WTC11 (cell line): ENCODE results near the gene PTX4. TPM values are rescaled to one million over a fixed set of nuclear protein-coding genes. Genes with fewer than 3 reads are reported as not detected.

Experiments
- ATAC-seq: fragments of 200-7000 bp; cut with Tn5 transposase; 2 replicates; pipeline ENCODE4 v1.10.0; 2021; ENCODE audit warnings: mild to moderate bottlenecking, moderate library complexity
- CTCF ChIA-PET: fragments of 300-600 bp; sonication (Branson Sonifier 250); formaldehyde crosslinking; loops from one replicate; lab custom pipeline; 2021; ENCODE audit warnings: antibody characterized with exemption; lab: Charles Lee
- POLR2A ChIA-PET: fragments of 350-600 bp; sonication (Branson Sonifier 250); formaldehyde crosslinking; loops from one replicate; lab custom pipeline; 2021; ENCODE audit warnings: antibody characterized with exemption; lab: Charles Lee
- DNase-seq: peaks from one replicate; pipeline ENCODE4 v3.0.0; 2021; ENCODE audit warnings: low spot score
- H3K27ac Mint-ChIP-seq: 2 replicates; pipeline ENCODE4 v1.8.0; 2021; ENCODE audit warnings: mixed read lengths
- H3K27me3 Mint-ChIP-seq: 2 replicates; pipeline ENCODE4 v1.8.0; 2021; ENCODE audit warnings: low read depth, mild to moderate bottlenecking, moderate library complexity, mixed read lengths
- H3K36me3 Mint-ChIP-seq: 2 replicates; pipeline ENCODE4 v1.8.0; 2021; ENCODE audit warnings: mixed read lengths
- H3K4me1 Mint-ChIP-seq: 2 replicates; pipeline ENCODE4 v1.8.0; 2022; ENCODE audit warnings: mixed read lengths
- H3K4me3 Mint-ChIP-seq: 2 replicates; pipeline ENCODE4 v1.8.0; 2021; ENCODE audit warnings: mild to moderate bottlenecking, moderate library complexity, mixed read lengths
- H3K9me3 Mint-ChIP-seq: 2 replicates; pipeline ENCODE4 v1.8.0; 2021; ENCODE audit warnings: mixed read lengths
- AR ChIP-seq: fragments of 250-450 bp; sonication (Bioruptor Pico); IDR thresholded peaks from 2 replicates; pipeline ENCODE4 v1.9.0; 2021; ENCODE audit warnings: mild to moderate bottlenecking
- CBFB ChIP-seq: sonication (generic); formaldehyde crosslinking; IDR thresholded peaks from 2 replicates; pipeline ENCODE4 v1.8.1; 2022; ENCODE audit warnings: mild to moderate bottlenecking, low read depth, missing genetic modification reagents
- CDX4 ChIP-seq: fragments of 250-450 bp; sonication (Bioruptor Pico); IDR thresholded peaks from 2 replicates; pipeline ENCODE4 v1.9.0; 2021; ENCODE audit warnings: moderate library complexity, mild to moderate bottlenecking, inconsistent platforms, borderline replicate concordance
- CREM ChIP-seq: sonication (generic); formaldehyde crosslinking; IDR thresholded peaks from 2 replicates; pipeline ENCODE4 v1.8.1; 2022; ENCODE audit warnings: mild to moderate bottlenecking, missing genetic modification reagents, moderate library complexity
- E2F4 ChIP-seq: sonication (generic); formaldehyde crosslinking; IDR thresholded peaks from 2 replicates; pipeline ENCODE4 v1.8.1; 2022; ENCODE audit warnings: low read depth, mild to moderate bottlenecking, moderate library complexity, missing genetic modification reagents, borderline replicate concordance
- EMX1 ChIP-seq: fragments of 250-450 bp; sonication (Bioruptor Pico); IDR thresholded peaks from 2 replicates; pipeline ENCODE4 v1.8.0; 2021; ENCODE audit warnings: mild to moderate bottlenecking
- ETV6 ChIP-seq: sonication (generic); formaldehyde crosslinking; IDR thresholded peaks from 2 replicates; pipeline ENCODE4 v1.8.1; 2022; ENCODE audit warnings: mild to moderate bottlenecking, missing genetic modification reagents
- GRHL2 ChIP-seq: fragments of 250-450 bp; sonication (Bioruptor Pico); IDR thresholded peaks from 2 replicates; pipeline ENCODE4 v1.8.0; 2022; ENCODE audit warnings: mild to moderate bottlenecking, moderate library complexity; ENCODE audit not compliant: insufficient replicate concordance, severe bottlenecking
- HMGXB4 ChIP-seq: sonication (generic); formaldehyde crosslinking; IDR thresholded peaks from 2 replicates; pipeline ENCODE4 v1.8.1; 2023; ENCODE audit warnings: mild to moderate bottlenecking, moderate library complexity, missing genetic modification reagents
- MXD4 ChIP-seq: fragments of 250-450 bp; sonication (Bioruptor Pico); IDR thresholded peaks from 2 replicates; pipeline ENCODE4 v1.8.0; 2021; ENCODE audit warnings: mild to moderate bottlenecking, moderate library complexity, borderline replicate concordance
- MYBL2 ChIP-seq: sonication (generic); formaldehyde crosslinking; IDR thresholded peaks from 2 replicates; pipeline ENCODE4 v1.8.1; 2023; ENCODE audit warnings: mild to moderate bottlenecking, moderate library complexity, missing genetic modification reagents
- NFE2L1 ChIP-seq: sonication (generic); formaldehyde crosslinking; IDR thresholded peaks from 2 replicates; pipeline ENCODE4 v1.8.1; 2023; ENCODE audit warnings: missing genetic modification reagents
- NFYB ChIP-seq: sonication (generic); formaldehyde crosslinking; conservative IDR thresholded peaks from 2 replicates; pipeline ENCODE4 v1.8.0; 2022; ENCODE audit warnings: low read depth, missing genetic modification reagents
- NR2C2 ChIP-seq: sonication (generic); formaldehyde crosslinking; IDR thresholded peaks from 2 replicates; pipeline ENCODE4 v1.8.0; 2022; ENCODE audit warnings: mild to moderate bottlenecking, missing genetic modification reagents
- PRRX2 ChIP-seq: fragments of 250-450 bp; sonication (Bioruptor Pico); IDR thresholded peaks from 2 replicates; pipeline ENCODE4 v1.8.0; 2021; ENCODE audit warnings: mild to moderate bottlenecking
- RORB ChIP-seq: fragments of 250-450 bp; sonication (Bioruptor Pico); IDR thresholded peaks from 2 replicates; pipeline ENCODE4 v1.9.0; 2021; ENCODE audit warnings: mild to moderate bottlenecking
- SOX15 ChIP-seq: fragments of 250-450 bp; sonication (Bioruptor Pico); IDR thresholded peaks from 2 replicates; pipeline ENCODE4 v1.9.0; 2021; ENCODE audit warnings: mild to moderate bottlenecking
- TEAD4 ChIP-seq: sonication (generic); formaldehyde crosslinking; IDR thresholded peaks from 2 replicates; pipeline ENCODE4 v1.8.0; 2022; ENCODE audit warnings: mild to moderate bottlenecking, missing genetic modification reagents
- USF1 ChIP-seq: sonication (generic); formaldehyde crosslinking; IDR thresholded peaks from 2 replicates; pipeline ENCODE4 v1.8.0; 2022; ENCODE audit warnings: mild to moderate bottlenecking, missing genetic modification reagents
- ZBTB43 ChIP-seq: sonication (generic); formaldehyde crosslinking; IDR thresholded peaks from 2 replicates; pipeline ENCODE4 v1.8.1; 2023; ENCODE audit warnings: mild to moderate bottlenecking, missing genetic modification reagents
- ZNF263 ChIP-seq: sonication (generic); formaldehyde crosslinking; IDR thresholded peaks from 2 replicates; pipeline ENCODE4 v1.8.1; 2022; ENCODE audit warnings: low read depth, mild to moderate bottlenecking, moderate library complexity, missing genetic modification reagents
- ZNF416 ChIP-seq: fragments of 250-450 bp; sonication (Bioruptor Pico); IDR thresholded peaks from 2 replicates; pipeline ENCODE4 v1.9.0; 2021; ENCODE audit warnings: mild to moderate bottlenecking, inconsistent platforms
- ZNF532 ChIP-seq: fragments of 250-450 bp; sonication (Bioruptor Pico); IDR thresholded peaks from 2 replicates; pipeline ENCODE4 v1.9.0; 2021; ENCODE audit warnings: mild to moderate bottlenecking, borderline replicate concordance
- total RNA-seq: library from RNA; stranded (reverse); gene quantifications from 3 replicates; pipeline ENCODE4 v1.2.3, GENCODE V29; 2021

The PTX4 gene
- total RNA-seq, 1 experiment from 2014 or later: 0.26 TPM

GRCh38 chr16:1486551-1487390 lies 2.0 kb downstream of the PTX4 start:
- CTCF ChIA-PET: no interaction called here
- Mint-ChIP-seq H3K9me3 (no peaks in the 10 kb centered on the region), H3K27me3 (peaks cover 12% of the 10 kb centered on the region), H3K27ac (no peak overlapping the region), H3K4me3 (no peak overlapping the region), H3K36me3 (no peaks in the 10 kb centered on the region), H3K4me1 (no peaks in the 10 kb centered on the region)
- no peak for TF ChIP-seq AR (CRISPR knock-in tag)
- no peak for TF ChIP-seq NFYB (CRISPR knock-in tag)
- no peak for TF ChIP-seq E2F4 (CRISPR knock-in tag)
- TF ChIP-seq ETV6 (CRISPR knock-in tag): no peak
- no peak for TF ChIP-seq USF1
- TF ChIP-seq EMX1 (CRISPR knock-in tag): no peak
- TF ChIP-seq CBFB (CRISPR knock-in tag): no peak
- no peak for TF ChIP-seq CDX4 (CRISPR knock-in tag)
- TF ChIP-seq MXD4 (CRISPR knock-in tag): no peak
- no peak for TF ChIP-seq RORB
- TF ChIP-seq GRHL2: no peak
- TF ChIP-seq HMGXB4: no peak
- no peak for TF ChIP-seq PRRX2 (CRISPR knock-in tag)
- no peak for TF ChIP-seq NR2C2
- no peak for TF ChIP-seq ZNF263 (CRISPR knock-in tag)
- no peak for TF ChIP-seq ZNF416 (CRISPR knock-in tag)
- no peak for TF ChIP-seq CREM (CRISPR knock-in tag)
- POLR2A ChIA-PET: no interaction called here
- DNase-seq (no peak), ATAC-seq (no peak)

- H3K4me3 Mint-ChIP-seq: no peak overlapping the region
- H3K4me1 Mint-ChIP-seq: no peaks in the 10 kb centered on the region
- H3K27ac Mint-ChIP-seq: no peak overlapping the region
- H3K27me3 Mint-ChIP-seq: peaks cover 19% of the 10 kb centered on the region
- H3K36me3 Mint-ChIP-seq: no peaks in the 10 kb centered on the region
- POLR2A ChIA-PET: no interaction called here
- DNase-seq: no peak
- ATAC-seq: no peak
- H3K9me3 Mint-ChIP-seq: no peaks in the 10 kb centered on the region
- CTCF ChIA-PET: no interaction called here
- TF ChIP-seq SOX15 (CRISPR knock-in tag) (no peak), NFE2L1 (CRISPR knock-in tag) (no peak), MYBL2 (CRISPR knock-in tag) (no peak), ZBTB43 (CRISPR knock-in tag) (no peak), ZNF532 (CRISPR knock-in tag) (no peak), GRHL2 (no peak), TEAD4 (CRISPR knock-in tag) (no peak)
Measured at GRCh38 chr16:1485847-1486496, 2.8 kb downstream of the PTX4 start.
